ENCODE results near the gene CTCFL.

DNA sequence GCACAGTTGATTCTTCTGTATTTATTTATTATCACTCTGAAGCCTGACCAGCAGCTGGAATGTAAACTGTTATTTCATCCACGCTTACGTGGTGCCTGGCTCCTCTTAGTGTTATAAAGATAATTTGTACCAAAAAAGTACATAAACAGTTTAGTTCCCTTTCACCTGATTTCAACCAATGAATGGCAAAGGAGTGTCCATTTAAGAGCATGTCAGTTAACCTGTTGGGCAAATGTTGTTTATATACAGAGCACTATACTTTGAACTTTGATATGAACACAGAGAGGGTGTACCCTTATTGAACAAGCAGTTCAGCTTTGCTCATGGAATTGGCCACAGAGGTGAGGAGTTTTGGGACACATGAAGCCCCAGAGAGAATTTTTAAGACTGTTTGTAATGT is 7.2 kb upstream of the CTCFL start:
- TF ChIP-seq EZH2phosphoT487 (IDR thresholded peaks at IDR 0.05; ENCODE audit: insufficient read depth, low read depth) (no peak), EZH2 (IDR thresholded peaks at IDR 0.05; ENCODE audit: insufficient read depth, poor library complexity, severe bottlenecking) (no peak)

Measured in GM23248 (cell line).